ENCODE data around the gene THOC6. TPM values are rescaled to one million over a fixed set of nuclear protein-coding genes. Genes with fewer than 3 reads are reported as not detected.

The THOC6 gene
- total RNA-seq, 1 experiment from 2014 or later: 76.5 TPM

- TF ChIP-seq IRF2 (CRISPR knock-in tag; IDR thresholded peaks at IDR 0.05; ENCODE audit: borderline replicate concordance, low read depth): no peak
Observed at GRCh38 chr16:3045758-3046640, 22.2 kb downstream of the THOC6 start, which contains the start of gene MMP25 (continued).

GRCh38 chr16:3046641-3047386, 23.0 kb downstream of the THOC6 start:
- Mint-ChIP-seq H3K9me3 (no peaks in the 10 kb centered on the region), H3K36me3 (peaks cover 7% of the 10 kb centered on the region), H3K4me1 (peaks cover 13% of the 10 kb centered on the region), H3K27me3 (ENCODE audit: low read depth) (peaks cover 33% of the 10 kb centered on the region), H3K27ac (no peak overlapping the region), H3K4me3 (peak overlapping the region; percentile 78)
- ATAC-seq (peak; percentile 22), DNase-seq (ENCODE audit: low spot score) (no peak)
- TF ChIP-seq RORB (CRISPR knock-in tag; IDR thresholded peaks at IDR 0.05): no peak
- TF ChIP-seq SOX15 (CRISPR knock-in tag; IDR thresholded peaks at IDR 0.05): no peak
- TF ChIP-seq ZNF317 (CRISPR knock-in tag; IDR thresholded peaks at IDR 0.05; ENCODE audit: borderline replicate concordance, low read depth): 0 out of 2 replicates have a peak, but pooled peaks have one; percentile 34
- TF ChIP-seq ZNF423 (CRISPR knock-in tag; IDR thresholded peaks at IDR 0.05): 0 out of 2 replicates have a peak, but pooled peaks have one; percentile 6
- no peak for TF ChIP-seq ZMAT4 (CRISPR knock-in tag; IDR thresholded peaks at IDR 0.05)
- 0 out of 2 replicates have a peak, but pooled peaks have one; percentile 56 for TF ChIP-seq ELF4 (CRISPR knock-in tag; IDR thresholded peaks at IDR 0.05; ENCODE audit: low read depth)
- TF ChIP-seq ZNF425 (CRISPR knock-in tag; conservative IDR thresholded peaks at IDR 0.05): no peak
- peak; percentile 26; the same call in 1 of the 2 replicates for TF ChIP-seq E2F5 (CRISPR knock-in tag; IDR thresholded peaks at IDR 0.05)
- TF ChIP-seq ARID4B (CRISPR knock-in tag; IDR thresholded peaks at IDR 0.05; ENCODE audit: borderline replicate concordance): peak; percentile 50; the same call in 1 of the 2 replicates
- no peak for TF ChIP-seq NR1H2 (CRISPR knock-in tag; IDR thresholded peaks at IDR 0.05)
- TF ChIP-seq HMGXB4 (CRISPR knock-in tag; IDR thresholded peaks at IDR 0.05): peak; percentile 79; the same call in 1 of the 2 replicates
- ChIA-PET POLR2A (interaction anchor here (0.8 to 2.5 kb wide), 7 partner anchors 9 to 88 kb away, joined by 3 to 8 read pairs (median 4); partner anchors contain the start of gene ZNF213), CTCF (interaction anchor here (0.6 to 5.8 kb wide), 12 partner anchors 8 to 130 kb away, joined by 3 to 86 read pairs (median 5); partner anchors contain the start of gene TNFRSF12A)

Measured in WTC11 (cell line).